Stimulated activated CD8-positive, alpha-beta memory T cell treated with anti-CD3 and anti-CD28 coated beads, Interleukin-2, amount 100 ng/mL, for 1 hour (primary cell): ENCODE measurements around the gene NEDD4L.
"Not testable (repeated sequence)": the region's sequence is repeated elsewhere in the genome, so short reads cannot be mapped to it uniquely, and the experiment has no call there.

Source experiments
- DNase-seq, 2 donors: peaks; one replicate each; pipeline ENCODE4 v3.0.0-alpha.2; 2020; ENCODE audit warnings: low read depth in 2 of 2

NEDD4L gene

GRCh38 chr18:58156516-58156915 is 112.5 kb downstream of the NEDD4L start:
- no peak for DNase-seq

- DNase-seq, result no peak
Observed at GRCh38 chr18:58157237-58157636, 113.2 kb downstream of the NEDD4L start.

- no peak for DNase-seq
Observed at GRCh38 chr18:58158008-58158407, 114.0 kb downstream of the NEDD4L start.

GRCh38 chr18:58158459-58158858 is 114.4 kb downstream of the NEDD4L start:
- DNase-seq, result no peak

GRCh38 chr18:58161659-58162058 is 117.6 kb downstream of the NEDD4L start:
- DNase-seq, result no peak

- DNase-seq, result no peak
Observed at GRCh38 chr18:58162127-58162526, 118.1 kb downstream of the NEDD4L start.

GRCh38 chr18:58163004-58163590 is 119.1 kb downstream of the NEDD4L start:
- DNase-seq, result no peak

GRCh38 chr18:58166278-58166844 is 122.3 kb downstream of the NEDD4L start:
- DNase-seq, result no peak

- DNase-seq, result no peak
Observed at GRCh38 chr18:58167073-58167472, 123.0 kb downstream of the NEDD4L start.

GRCh38 chr18:58168221-58168620 is 124.2 kb downstream of the NEDD4L start:
- DNase-seq, result no peak

- no peak for DNase-seq
Observed at GRCh38 chr18:58168993-58169392, 125.0 kb downstream of the NEDD4L start.

GRCh38 chr18:58169472-58169871 is 125.4 kb downstream of the NEDD4L start:
- DNase-seq, result no peak

GRCh38 chr18:58170036-58170435 is 126.0 kb downstream of the NEDD4L start:
- not testable (repeated sequence) for DNase-seq

- no peak for DNase-seq
Observed at GRCh38 chr18:58172031-58172430, 128.0 kb downstream of the NEDD4L start.

GRCh38 chr18:58174285-58174684 is 130.3 kb downstream of the NEDD4L start:
- no peak for DNase-seq

- DNase-seq, result no peak
Observed at GRCh38 chr18:58175122-58175785, 131.2 kb downstream of the NEDD4L start.

GRCh38 chr18:58175786-58176176 is 131.8 kb downstream of the NEDD4L start:
- DNase-seq, result no peak

- no peak for DNase-seq
Observed at GRCh38 chr18:58177004-58177717, 133.1 kb downstream of the NEDD4L start.

GRCh38 chr18:58177896-58178470 is 134.0 kb downstream of the NEDD4L start:
- no peak for DNase-seq

- DNase-seq, result no peak
Observed at GRCh38 chr18:58178511-58178910, 134.5 kb downstream of the NEDD4L start.

- no peak for DNase-seq
Observed at GRCh38 chr18:58180172-58180571, 136.1 kb downstream of the NEDD4L start.

GRCh38 chr18:58180738-58181353 is 136.8 kb downstream of the NEDD4L start:
- DNase-seq, result peak; percentile 11 to 36
